IMR-90 (cell line): Measurements from ENCODE around the gene TMPRSS12.

ENCODE experiments used
- BHLHE40 ChIP-seq: fragments of 150-350 bp; IDR thresholded peaks from 2 replicates; pipeline ENCODE4 v1.6.1; 2016; ENCODE audit warnings: mild to moderate bottlenecking, low read depth, low read length
- CEBPB ChIP-seq: IDR thresholded peaks from 2 replicates; pipeline ENCODE4 v1.6.1; 2012; ENCODE audit warnings: low read depth, low read length, improper control_type of control experiment
- CHD1 ChIP-seq: IDR thresholded peaks from 2 replicates; pipeline ENCODE4 v1.6.1; 2012; ENCODE audit warnings: low read depth, low read length, improper control_type of control experiment
- CTCF ChIP-seq: conservative IDR thresholded peaks from 2 replicates; pipeline ENCODE4 v1.5.1; 2012; ENCODE audit warnings: mild to moderate bottlenecking, low read depth, low read length, improper control_type of control experiment
- FOS ChIP-seq: fragments of 150-350 bp; IDR thresholded peaks from 2 replicates; pipeline ENCODE4 v1.6.1; 2016; ENCODE audit warnings: low read depth, low read length
- MAFK ChIP-seq: IDR thresholded peaks from 2 replicates; pipeline ENCODE4 v1.6.1; 2012; ENCODE audit warnings: low read depth, low read length, improper control_type of control experiment
- NFE2L2 ChIP-seq: fragments of 150-350 bp; IDR thresholded peaks from 2 replicates; pipeline ENCODE4 v1.6.1; 2016; ENCODE audit warnings: low read depth, mild to moderate bottlenecking, low read length
- POLR2A ChIP-seq: IDR thresholded peaks from 2 replicates; pipeline ENCODE4 v1.6.1; 2012; ENCODE audit warnings: mild to moderate bottlenecking, low read depth, low read length
- RAD21 ChIP-seq: IDR thresholded peaks from 2 replicates; pipeline ENCODE4 v1.6.1; 2012; ENCODE audit warnings: low read length, improper control_type of control experiment
- RCOR1 ChIP-seq: IDR thresholded peaks from 2 replicates; pipeline ENCODE4 v1.6.1; 2012; ENCODE audit warnings: mild to moderate bottlenecking, low read length, improper control_type of control experiment; ENCODE audit not compliant: insufficient replicate concordance
- TF ChIP-seq, protein P1 (sequence below): fragments of 150-350 bp; IDR thresholded peaks from 2 replicates; pipeline ENCODE4 v1.6.1; 2017; ENCODE audit warnings: mild to moderate bottlenecking, antibody characterized with exemption, low read length, low read depth
- TF ChIP-seq, protein P2 (sequence below): fragments of 150-350 bp; IDR thresholded peaks from 2 replicates; pipeline ENCODE4 v1.6.1; 2016; ENCODE audit warnings: low read depth, mild to moderate bottlenecking, low read length, moderate library complexity, borderline replicate concordance

DNA sequence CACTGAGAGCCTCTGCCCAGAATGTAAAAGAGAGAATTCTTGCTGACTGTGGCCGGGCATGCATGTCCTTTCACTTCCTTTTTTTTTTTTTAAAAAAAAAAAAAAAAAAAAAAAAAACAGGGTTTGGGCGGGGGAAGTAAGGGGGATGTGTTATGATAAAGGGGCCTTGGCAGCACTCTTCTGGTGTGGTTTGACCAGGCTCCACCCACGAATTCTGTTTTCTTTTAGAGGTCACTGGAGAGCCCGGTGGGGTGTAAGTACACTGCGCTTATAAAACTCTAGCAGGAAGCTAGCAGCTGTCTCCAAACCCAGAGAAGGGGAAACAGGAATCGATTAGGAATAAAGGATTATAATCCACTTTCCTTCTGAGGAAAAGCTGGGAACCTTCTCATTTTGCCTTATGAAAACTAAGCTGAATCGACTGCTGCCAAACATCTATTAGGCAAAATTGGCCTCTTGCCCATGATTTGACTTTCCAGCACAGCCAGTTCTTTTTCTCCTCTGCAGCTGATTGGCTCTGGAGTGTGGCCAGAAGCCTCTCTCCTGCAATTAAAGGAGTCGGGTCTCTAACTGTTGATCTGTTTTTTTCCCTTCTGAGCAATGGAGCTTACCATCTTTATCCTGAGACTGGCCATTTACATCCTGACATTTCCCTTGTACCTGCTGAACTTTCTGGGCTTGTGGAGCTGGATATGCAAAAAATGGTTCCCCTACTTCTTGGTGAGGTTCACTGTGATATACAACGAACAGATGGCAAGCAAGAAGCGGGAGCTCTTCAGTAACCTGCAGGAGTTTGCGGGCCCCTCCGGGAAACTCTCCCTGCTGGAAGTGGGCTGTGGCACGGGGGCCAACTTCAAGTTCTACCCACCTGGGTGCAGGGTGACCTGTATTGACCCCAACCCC, 82.0 kb downstream of the TMPRSS12 start:
- TF ChIP-seq CTCF (no peak), POLR2A (no peak), RCOR1 (no peak), FOS (no peak), BHLHE40 (no peak), CEBPB (no peak), MAFK (0 out of 2 replicates have a peak, but pooled peaks have one; percentile 9), NFE2L2 (no peak), RAD21 (no peak), CHD1 (no peak)
- TF ChIP-seq, protein P1, sequence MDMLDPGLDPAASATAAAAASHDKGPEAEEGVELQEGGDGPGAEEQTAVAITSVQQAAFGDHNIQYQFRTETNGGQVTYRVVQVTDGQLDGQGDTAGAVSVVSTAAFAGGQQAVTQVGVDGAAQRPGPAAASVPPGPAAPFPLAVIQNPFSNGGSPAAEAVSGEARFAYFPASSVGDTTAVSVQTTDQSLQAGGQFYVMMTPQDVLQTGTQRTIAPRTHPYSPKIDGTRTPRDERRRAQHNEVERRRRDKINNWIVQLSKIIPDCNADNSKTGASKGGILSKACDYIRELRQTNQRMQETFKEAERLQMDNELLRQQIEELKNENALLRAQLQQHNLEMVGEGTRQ: no peak
- TF ChIP-seq, protein P2, sequence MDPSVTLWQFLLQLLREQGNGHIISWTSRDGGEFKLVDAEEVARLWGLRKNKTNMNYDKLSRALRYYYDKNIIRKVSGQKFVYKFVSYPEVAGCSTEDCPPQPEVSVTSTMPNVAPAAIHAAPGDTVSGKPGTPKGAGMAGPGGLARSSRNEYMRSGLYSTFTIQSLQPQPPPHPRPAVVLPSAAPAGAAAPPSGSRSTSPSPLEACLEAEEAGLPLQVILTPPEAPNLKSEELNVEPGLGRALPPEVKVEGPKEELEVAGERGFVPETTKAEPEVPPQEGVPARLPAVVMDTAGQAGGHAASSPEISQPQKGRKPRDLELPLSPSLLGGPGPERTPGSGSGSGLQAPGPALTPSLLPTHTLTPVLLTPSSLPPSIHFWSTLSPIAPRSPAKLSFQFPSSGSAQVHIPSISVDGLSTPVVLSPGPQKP: no peak
